HG03175 (cell line): ENCODE results near the gene IDE.

Experiments used
- ATAC-seq: cut with Tn5 transposase; IDR thresholded peaks from one replicate; pipeline ENCODE4 v1.9.1; 2021; ENCODE audit warnings: mild to moderate bottlenecking, moderate library complexity; ENCODE audit not compliant: unreplicated experiment

IDE gene

DNA sequence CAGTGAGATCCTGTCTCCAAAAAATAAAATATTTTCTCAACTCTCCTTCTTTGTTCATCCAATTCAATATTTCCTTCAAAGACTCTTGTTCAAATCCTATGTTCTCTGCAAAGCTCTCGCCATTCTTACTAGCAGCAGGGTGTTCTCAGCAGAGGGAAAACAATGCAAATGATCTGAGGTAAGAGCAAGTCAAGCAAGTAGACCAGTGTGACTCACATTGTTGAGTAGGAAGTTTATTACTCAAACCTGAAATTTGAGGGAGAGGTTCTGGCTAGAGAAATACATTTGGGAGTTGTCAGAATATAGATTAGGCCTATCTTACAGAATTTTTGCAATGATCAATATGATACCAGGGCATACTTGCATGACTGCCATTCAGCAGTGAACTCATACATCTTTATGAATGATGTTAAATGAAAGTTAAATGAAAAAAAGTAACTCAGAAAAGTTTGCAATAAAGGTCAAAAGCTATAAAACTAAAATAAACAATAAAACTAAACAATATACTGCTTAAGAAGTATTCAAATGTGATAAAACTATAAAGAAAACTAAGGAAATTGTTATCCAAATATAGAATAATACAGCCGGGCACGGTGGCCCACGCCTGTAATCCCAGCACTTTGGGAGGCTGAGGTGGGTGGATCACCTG lies 5.8 kb downstream of the IDE start:
- no peak for ATAC-seq

DNA sequence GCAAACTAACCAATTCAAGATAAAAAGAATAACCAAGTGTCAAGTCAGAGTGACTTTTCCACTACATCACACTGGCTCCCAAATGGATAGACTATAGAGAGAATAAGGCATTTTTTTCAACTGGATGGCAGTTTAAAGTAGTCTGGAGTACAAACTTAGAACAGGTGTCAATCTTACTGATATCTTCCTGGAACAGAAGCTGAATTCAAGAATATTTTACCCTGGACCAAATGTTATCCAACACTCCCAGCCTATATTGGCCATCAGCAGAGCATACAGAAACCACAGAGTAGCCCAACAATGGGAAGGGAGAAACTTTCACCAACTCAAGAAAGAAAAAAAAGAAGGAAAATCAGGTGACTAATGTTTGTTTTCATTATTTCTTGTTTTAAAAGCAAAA lies 11.5 kb downstream of the IDE start:
- no peak for ATAC-seq

DNA sequence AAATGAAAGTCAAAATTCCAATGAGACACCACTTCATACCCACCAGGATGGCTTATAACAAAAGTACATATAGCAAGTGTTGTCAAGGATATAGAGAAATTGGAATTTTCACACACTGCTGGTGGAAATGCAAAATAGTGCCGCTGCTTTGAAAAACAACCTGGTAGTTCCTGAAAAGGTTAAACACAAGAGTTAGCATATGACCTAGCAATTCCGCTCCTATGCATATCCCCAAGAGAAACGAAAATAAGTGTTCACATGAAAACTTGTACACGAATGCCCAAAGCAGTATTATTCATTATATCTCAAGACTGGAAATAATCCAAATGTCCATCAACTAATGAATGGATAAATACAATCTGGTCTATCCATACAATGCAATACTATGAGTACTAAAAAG lies 14.8 kb downstream of the IDE start:
- ATAC-seq: no peak

DNA sequence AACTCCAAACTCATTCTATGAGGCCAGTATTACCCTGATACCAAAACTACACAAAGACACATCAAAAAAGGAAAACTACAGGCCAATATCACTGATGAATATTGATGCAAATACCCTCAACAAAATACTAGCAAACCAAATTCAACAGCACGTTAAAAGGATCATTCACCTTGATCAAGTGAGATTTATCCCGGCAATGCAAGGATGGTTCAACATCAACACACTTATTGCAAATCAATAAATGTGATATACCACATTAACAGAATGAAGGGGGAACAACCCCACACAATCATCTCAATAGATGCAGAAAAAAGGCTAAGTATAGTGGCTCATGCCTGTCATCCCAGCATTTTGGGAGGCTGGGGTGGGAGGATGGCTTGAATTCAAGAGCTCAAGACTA lies 19.9 kb downstream of the IDE start:
- no peak for ATAC-seq

DNA sequence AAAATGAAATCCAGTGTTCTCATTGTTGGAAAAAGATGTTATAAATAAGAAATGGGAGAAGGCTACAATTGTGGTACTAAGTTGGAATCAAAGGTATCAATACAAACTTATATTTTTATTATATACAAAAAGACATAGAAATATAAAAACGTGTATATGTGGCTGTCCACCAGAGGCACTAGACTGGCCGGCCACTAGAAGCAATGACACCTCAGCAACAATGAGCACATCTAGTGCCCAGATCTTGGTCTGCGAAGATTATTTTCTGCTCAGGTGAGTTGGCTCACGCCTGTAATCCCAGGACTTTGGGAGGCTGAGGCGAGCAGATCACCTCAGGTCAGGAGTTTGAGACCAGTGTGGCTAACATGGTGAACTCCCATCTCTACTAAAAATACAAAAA lies 21.6 kb downstream of the IDE start:
- ATAC-seq: no peak

DNA sequence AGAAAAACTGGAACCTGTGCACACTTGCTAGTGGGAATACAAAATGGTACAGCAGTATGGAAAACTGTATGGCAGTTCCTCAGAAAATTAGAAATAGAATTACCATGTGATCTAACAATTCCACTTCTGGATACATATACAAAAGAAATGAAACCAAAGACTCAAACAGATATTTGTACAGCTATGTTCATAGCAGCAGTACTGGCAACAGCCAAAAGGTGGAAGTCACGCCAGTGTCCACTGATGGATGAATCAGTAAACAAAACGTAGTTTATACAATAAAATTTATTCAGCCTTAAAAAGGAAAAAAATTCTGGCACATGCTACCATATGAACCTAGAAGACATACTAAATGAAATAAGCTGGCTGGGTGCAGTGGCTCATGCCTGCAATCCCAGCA lies 23.0 kb downstream of the IDE start:
- no peak for ATAC-seq

DNA sequence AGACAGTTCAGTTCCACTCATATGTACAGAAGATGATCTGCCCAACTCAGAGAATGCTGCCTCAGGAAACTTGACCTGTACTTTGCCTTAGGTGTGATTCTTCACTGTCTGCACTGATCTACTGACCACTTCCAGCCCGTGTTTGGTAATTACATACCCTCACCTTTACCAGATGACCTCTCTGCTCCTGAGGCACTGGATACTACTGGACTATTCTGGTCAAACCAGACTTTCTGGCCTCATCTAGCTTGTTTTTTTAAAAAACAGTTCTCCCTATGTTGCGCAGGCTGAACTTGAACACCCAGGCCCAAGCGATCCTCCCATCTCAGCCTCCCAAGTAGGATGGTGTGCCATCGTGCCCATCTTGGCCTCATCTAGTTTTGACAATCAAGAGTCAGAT lies 26.2 kb downstream of the IDE start:
- ATAC-seq: no peak

DNA sequence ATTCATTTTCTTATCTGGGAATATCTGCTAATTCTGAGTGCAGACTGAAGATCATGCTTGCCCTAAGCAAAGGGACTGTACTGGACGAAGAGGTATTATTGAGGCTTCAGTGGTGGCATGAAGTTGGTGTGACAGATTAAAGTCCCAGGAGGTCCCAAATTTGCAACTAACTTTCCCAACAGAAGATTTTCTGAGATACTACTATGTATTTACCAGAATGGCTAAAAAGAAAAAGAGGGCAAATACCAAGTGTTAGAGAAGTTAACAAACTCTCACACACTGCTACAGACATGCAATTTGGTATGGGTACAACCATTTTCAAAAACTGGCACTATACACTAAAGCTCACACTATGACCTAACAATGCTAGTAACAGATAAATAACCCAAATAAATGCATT lies 28.3 kb downstream of the IDE start:
- ATAC-seq: no peak

DNA sequence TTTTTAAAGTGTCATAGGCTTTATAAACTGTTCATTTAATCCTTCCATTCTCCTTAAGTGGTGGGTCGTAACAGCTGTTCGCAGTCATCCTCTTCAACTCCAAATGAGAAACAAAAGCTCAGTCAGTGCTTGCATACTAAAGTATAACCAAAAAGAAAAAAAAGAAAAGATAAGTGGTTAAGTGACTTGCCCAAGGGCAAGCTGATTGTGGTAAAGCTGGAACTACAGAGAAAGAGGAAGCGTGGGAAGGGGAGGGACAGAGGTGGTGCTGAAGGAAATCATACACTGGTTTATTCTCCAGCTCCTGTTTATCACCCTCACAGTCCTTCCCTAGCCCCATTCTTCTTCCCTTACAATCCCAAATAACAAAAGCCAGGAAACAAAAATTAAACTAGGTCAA lies 29.6 kb downstream of the IDE start:
- no peak for ATAC-seq

DNA sequence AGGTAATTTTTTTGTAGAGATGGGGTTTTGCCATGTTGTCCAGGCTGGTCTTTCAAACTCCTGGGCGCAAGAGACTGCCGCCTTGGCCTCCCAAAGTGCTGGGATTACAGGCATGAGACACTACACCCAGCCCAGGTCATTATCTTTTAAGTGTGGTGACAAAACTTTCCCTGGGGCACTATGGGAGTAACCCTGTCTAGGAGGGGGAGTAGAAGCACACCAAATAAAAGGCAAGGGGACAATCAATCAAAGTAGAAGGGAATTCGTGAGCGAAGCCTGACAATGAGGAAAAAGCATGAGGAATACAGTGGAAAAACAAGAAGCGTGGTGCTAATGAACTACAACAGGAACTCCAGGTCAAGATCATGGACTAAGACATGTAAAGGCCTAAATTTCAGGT lies 31.4 kb downstream of the IDE start:
- ATAC-seq: no peak

DNA sequence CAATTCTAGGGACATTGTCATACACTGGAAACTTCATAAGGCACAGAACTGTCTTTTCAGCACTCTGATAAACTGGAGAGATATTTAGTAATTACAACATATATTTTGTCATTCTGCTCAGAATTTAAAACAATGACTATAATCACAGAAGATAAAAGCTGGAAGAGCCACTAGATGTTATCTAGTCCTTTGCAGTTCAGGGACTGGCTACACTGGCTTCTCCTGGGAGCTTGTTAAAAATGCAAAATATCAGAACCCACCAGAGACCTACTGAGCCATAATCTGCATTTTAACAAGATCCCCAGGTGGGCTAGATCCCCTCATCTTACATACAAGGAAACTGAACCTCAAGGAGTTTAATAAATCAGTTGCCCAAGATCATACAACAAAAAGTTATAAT lies 32.3 kb downstream of the IDE start:
- ATAC-seq: no peak

DNA sequence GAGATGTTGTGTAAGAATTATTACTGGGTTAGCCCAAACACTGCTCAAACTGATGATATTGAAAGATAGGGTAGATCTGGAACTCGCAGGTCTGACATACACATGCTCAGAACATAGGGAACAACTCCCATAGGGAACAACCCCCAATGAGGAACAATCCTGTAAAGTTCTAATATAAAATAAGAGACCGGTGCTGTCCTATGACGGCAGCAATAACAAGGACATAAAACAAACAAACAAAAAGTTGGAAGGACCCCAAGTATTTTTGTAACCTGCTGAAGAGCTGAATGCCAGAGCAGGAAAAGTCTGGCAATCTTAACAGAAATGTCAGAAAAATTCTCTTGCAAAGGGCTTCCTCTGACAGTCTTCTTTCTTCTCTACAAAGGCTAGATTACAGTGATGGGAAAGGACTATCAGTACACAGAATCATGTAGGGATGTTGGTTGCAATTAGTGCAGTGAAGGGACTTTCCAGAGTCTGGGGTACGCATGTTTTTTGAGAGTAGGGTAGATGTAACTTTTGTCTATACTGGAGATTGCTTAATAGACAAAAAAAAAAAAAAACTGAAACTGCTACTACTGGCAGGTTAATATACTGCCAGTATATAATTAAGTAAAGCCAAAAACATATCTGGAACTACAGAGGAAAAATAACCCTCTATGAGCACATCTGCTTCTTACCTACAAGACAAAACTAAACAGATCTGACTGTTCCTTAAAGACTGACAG lies 35.5 kb downstream of the IDE start:
- no peak for ATAC-seq

DNA sequence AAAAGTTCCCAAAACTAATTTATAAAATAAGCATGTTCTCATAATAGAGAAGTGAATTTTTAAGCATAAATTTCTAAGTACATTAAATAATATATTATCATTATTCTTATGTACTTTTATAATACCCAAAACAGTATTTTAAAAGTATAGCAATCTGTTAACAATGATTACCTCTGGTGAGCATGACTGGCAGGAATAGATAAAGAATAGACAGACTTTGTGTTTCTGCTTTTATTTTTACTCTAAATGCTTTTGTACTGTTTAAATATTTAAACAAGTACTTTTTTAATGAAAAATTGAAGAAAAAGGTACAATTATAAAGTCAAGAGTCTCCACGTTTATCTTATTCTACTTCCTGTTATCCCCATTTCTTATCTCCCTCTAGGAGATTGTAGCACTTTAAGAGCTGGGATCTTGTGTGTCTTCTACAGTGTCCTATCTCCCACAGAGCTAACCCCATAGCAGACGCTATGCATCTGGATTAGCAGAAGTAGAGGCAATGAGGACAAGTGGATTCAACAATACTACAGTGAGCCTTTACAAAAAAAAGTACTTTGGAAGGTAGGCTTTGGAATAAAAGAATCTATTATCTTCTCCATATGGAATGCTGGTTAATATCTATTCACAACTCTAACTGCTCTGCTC lies 42.9 kb downstream of the IDE start:
- ATAC-seq: no peak

DNA sequence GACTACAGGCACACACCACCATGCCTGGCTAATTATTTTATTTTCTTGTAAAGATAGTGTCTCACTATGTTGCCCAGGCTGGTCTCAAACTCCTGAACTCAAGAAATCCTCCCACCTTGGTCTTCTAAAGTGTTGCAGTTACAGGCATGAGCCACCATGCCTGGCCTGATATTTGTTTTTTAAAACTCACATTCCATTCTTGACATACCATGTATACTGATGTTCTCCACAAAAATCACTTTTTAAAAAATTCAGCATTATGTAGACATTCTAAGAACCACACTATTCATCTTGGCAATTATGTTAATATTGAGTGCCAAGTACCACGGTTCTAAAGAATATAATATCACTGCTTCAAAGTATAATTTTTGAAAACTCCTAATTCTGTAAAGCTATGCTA lies 43.5 kb downstream of the IDE start:
- no peak for ATAC-seq

DNA sequence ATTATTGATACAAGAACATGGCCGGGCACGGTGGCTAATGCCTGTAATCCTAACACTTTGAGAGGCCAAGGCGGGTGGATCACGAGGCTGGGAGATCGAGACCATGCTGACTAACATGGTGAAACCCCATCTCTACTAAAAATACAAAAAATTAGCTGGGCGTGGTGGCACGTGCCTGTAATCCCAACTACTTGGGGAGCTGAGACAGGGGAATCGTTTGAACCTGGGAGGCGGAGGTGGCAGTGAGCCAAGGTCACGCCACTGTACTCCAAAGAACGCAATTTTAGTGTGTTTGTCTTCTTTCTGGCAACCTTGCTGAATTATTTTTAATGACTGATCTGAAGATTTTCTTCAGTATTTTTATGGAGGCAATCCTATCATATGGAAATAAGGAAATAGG lies 46.2 kb downstream of the IDE start:
- ATAC-seq: no peak

DNA sequence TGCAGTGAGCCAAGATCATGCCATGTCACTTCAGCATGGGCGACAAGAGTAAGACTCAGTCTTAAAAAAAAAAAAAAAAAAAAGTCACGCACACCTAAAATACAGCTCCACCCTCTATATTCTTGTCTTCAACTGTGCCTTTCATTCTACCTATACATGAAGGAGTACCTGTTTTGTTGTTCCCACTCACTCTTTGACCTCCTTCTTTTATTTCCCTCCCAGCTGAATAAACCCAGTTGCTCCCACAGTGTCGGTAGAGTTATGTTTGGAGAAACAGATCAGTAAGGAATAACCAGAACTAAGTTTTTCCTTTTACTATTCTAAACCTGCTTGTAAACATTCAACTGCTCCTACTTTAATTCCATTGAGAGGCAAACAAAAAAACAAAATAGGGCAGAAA lies 50.3 kb downstream of the IDE start:
- no peak for ATAC-seq

DNA sequence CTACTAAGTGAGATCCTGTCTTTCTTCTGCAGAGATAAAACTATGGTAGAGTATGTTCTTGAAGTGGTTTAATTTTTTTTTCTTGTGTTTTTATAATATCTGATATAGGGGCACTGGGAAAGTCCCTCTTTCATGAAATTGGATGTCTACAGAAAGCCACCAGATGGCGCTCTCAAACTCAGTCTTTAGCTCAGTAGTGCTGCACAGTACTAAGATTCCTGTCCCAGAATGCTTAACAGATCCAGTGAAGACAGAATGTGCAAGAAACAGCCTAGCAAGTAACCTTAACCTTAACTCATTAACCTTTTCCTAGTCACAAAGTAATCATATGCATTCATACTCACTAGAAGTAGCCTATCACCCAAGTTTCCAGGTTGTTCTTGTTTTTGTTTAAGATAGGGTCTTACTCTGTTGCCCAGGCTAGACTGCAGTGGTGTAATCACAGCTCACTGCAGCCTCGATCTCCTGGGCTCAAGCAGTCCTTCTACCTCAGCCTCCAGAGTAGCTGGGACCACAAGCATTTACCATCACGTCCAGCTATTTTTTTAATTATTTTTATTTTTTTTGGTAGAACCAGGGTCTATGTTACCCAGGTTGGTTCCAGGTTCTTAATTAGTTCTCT lies 56.7 kb downstream of the IDE start:
- ATAC-seq: peak; percentile 70

DNA sequence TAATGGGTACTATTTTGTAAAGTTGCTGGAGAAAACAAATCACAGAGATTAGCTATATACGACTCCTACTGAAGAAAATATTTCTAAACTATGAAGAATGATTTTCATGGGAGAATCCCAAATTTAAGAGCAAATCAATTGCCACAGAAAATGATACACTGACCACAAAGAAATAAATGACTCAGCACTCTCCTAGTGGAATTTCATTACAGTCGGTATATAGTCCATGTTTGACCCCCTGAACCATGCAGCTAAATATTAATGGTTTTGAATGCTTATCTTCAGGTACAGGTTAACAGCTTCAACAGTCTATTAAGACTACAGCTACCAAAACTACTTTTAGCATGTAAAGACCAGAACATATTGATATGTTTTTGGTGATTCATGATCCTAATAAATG lies 65.0 kb downstream of the IDE start:
- ATAC-seq: no peak

DNA sequence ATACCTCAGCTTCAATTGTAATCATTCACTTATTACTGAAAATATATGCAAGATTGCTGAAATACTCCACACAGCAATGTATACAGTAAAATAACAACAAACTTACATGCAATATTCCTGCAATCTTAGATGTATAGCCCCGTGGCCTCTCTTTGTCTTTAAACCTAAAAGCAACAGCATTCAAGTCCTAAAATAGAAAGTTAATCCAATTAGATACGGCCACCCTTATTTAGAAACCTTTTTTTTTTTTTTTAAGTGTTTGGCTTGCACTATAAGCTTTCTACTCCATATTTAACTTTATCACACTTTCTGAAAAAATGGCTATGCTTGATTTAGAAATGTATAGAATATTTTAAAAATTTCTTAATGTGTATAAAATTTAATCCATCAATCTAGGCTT lies 67.6 kb downstream of the IDE start:
- ATAC-seq: no peak

DNA sequence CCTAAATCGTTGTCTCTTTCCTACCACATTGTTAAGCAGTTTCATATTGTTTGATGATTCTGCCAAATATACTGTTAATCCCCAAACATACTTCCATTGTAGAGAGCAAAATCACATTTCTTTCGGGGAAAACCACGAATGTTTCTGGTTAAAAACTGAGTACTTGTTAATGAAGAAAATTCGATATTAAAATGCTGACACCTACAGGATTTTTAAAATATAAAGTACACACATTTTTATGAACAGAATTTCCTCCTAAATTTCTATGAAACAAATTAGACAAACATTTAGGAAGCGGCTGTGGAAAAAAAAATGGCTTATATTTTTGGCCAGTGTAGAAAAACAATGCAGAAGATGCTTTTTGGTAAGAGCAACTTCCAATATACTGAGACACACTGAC lies 68.8 kb downstream of the IDE start:
- ATAC-seq: no peak

DNA sequence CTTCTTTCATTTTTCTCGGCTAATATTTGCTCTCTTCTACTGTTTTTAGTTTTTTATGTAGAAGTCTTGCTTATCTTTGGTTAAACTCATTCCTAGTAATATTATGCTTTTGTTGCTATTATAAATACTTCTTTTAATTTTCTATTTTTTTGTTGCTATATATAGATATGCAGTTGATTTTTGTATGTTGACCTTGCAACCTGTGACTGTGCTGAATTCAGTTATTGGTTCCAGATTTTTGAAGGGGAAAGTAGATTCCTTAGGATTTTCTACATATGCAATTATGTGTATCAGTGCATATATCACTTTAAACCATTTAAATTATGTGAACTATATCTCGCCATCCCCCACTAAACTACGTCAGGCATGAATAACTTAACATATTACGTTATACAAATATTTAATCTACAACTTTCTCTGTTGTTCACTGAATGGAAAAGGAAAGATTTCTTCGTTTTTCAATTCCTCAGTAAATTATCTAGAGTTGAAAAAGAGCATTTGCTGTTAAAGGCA lies 71.5 kb downstream of the IDE start:
- ATAC-seq: no peak

DNA sequence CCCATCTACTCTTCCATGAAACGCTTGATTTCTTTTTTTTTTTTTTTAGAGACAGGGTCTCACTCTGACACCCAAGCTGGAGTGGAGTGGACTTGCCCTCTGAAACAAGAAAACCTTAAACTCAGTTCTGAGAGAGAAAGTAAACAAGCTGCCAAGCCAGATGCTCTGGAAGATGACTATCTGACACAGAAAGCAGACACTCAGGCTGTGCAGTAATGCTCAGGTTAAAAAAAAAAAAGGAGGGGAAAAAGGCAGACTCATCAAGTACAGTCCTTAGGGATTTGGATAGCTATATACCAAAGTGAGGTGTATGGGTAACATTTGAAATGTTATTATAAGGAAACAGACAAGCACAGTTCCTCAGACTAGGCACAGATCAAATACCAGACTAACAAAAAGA lies 80.5 kb downstream of the IDE start:
- ATAC-seq: no peak
